GM21528 (cell line): ENCODE results near the gene HMGCR.
A peak's percentile ranks its signal among the peaks of the same experiment; 100 is the strongest.
"Not testable (repeated sequence)": the region's sequence is repeated elsewhere in the genome, so short reads cannot be mapped to it uniquely, and the experiment has no call there.

ENCODE experiments used
- ATAC-seq: cut with Tn5 transposase; IDR thresholded peaks from one replicate; pipeline ENCODE4 v1.9.1; 2021; ENCODE audit warnings: mild to moderate bottlenecking, moderate library complexity; ENCODE audit not compliant: unreplicated experiment, low FRiP score

The HMGCR gene

DNA sequence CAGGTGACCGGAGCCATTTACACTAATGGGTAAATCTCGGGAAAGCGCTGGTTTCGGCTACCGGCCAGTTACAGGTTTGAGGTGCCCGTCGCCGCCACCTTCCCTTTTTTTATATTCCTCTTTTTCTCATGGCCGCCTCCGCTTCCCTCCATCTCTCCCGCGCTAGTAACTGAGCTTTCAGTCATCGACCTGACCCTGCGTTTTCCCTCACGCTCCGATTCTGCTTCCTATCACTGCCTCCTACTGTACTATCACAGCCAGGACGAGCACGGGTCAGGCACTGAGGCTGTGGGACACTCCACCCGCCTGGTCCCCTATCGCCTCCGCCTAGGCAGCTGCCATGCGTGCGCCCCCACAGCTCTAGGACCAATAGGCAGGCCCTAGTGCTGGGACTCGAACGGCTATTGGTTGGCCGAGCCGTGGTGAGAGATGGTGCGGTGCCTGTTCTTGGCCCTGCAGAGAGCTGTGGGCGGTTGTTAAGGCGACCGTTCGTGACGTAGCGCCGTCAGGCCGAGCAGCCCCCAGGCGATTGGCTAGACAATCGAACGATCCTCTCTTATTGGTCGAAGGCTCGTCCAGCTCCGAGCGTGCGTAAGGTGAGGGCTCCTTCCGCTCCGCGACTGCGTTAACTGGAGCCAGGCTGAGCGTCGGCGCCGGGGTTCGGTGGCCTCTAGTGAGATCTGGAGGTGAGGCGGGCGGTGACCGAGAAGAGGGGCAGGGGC lies at the start of gene HMGCR:
Gene HMGCR (plus strand): TSS at position 606 of the 722 bp plus-strand sequence. CDS start 5,386 bp downstream, outside the sequence.
- ATAC-seq: peak; percentile 99

- not testable (repeated sequence) for ATAC-seq
These were observed 45.2 kb upstream of the HMGCR start for GRCh38 chr5:75291844-75292243.

DNA sequence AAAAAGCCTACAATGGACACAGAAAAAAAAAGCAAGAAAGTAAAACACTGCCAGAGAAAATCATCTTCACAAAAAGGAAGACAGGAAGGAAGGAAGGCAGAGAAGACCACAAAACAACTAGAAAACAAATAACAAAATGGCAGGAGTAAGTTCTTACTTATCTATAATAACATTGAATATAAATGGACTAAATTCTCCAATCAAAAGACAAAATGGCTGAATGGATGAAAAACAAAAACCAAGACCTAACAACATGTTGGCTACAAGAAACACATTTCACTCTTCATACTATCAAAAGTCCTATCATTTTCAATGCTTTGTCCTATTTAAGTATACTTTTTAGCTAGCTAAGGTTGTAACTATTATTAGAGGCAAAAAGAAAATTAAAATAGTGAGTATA lies 36.9 kb upstream of the HMGCR start:
- no peak for ATAC-seq

DNA sequence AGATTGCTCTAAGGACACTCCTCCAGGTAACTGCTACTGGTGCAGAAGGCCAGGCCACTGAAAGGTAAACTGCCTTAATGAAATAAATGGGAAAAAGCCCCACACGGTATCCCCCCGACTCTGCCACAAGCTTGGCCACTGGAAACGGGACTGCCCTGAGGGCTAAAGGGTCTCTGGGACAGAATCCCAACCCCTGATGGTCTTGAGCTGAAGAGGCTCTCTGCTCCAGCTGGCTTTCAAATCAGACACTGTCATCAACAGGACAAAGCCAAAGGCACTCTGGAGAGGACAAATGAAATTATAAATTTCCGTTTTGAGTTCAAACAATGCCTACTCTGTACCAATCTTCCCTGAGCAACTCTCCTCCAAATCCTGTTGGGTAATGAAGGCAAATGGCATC lies 33.6 kb upstream of the HMGCR start:
- ATAC-seq: no peak

DNA sequence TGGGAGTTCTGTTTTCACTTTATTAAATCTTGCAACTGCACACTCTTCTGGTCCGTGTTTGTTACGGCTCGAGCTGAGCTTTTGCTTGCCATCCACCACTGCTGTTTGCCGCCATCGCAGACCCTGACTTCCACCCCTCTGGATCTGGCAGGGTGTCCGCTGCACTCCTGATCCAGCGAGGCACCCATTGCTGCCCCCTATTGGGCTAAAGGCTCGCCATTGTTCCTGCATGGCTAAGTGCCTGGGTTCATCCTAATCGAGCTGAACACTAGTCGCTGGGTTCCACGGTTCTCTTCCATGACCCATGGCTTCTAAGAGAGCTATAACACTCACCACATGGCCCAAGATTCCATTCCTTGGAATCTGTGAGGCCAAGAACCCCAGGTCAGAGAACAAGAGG lies 32.5 kb upstream of the HMGCR start:
- ATAC-seq: not testable (repeated sequence)

DNA sequence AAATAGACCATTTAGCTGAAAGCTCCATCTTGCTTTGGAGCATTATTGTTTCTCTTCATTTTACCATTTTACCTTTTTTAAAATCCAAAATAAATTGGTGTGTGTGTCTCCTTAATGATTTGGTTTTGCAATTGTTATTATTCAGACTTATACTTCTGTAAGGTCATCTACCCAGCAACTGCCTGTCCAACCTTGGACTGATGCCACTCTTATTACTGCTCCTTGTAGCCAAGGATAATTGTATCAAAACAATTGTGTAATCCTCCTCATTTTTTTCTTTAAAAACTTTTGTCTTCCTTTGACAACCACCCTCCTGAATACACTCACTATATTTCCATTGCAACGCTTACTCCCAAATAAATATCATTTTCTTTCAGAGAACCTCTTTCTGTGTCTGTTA lies 30.3 kb upstream of the HMGCR start:
- ATAC-seq: no peak

- ATAC-seq: no peak
These were observed 26.8 kb upstream of the HMGCR start for GRCh38 chr5:75310212-75310611.

DNA sequence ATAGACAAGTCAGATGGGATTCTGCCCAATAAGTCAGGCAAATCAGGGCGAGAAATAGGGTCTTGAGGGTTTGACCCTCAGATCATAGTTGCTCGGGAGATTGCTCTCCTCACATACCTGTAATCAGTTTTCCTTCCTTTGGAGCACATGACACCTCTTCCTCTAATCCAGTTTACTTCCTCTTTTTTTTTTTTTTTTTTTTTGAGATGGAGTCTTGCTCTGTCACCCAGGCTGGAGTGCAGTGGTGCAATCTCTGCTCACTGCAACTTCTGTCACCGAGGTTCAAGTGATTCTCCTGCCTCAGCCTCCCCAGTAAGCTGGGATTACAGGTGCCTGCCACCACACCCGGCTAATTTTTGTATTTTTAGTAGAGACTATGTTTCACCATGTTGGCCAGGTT lies 17.9 kb upstream of the HMGCR start:
- ATAC-seq: not testable (repeated sequence)

DNA sequence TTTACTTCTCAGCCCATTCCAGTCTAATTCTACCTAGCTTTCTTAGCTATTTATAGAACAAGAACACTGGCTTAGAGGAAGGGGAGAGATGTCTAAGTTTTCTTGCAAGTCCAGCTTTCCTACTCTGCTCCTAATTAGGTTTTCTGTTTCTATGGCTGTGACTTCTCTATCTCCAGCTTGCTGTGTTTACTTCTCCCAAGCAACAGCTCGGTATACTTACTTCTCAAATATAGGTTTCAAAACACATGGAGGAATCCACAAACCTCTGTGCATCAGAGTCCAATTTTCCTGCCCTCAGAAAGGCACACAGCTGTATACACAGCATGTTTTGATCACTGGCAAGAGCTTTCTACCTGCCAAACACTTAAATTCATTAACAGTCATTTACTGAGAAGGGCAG lies 17.4 kb upstream of the HMGCR start:
- no peak for ATAC-seq

GRCh38 chr5:75320371-75320770 lies 16.6 kb upstream of the HMGCR start:
- no peak for ATAC-seq

DNA sequence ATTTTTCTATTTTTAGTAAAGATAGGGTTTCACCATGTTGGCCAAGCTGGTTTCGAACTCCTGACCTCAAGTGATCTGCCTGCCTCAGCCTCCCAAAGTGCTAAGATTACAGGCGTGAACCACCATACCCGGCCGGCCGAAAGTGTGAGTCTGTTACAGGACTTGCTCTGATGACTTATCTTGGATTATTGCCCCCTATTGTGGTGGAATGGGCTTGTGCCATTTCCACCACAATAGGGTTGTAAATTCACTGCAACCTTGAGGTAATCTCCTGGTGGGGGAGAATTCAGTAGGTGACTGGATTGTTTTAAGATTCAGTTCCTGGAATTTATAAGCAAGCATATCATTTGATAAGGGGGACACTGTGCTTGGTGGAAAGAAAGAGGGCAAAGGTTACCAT lies 15.0 kb upstream of the HMGCR start:
- ATAC-seq: no peak

DNA sequence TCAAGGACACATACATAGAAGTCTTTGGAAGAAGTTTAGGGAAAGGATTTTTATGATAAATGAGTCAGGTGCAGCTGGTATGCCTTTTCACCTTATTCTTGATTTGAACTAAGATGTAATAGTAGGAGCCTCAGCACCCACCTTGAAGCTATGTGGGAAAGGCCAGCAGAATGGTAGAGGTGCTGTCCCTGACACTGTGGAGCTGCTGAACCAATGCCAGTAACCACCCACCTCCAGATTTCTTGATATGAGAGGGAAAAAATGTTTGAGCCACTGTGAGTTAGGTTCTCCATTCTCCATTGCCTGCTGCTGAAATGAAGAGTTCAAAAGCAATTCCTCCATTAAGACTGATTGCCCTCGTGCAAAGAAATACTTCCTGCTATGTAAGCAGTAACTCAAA lies 12.2 kb upstream of the HMGCR start:
- no peak for ATAC-seq

GRCh38 chr5:75325242-75325641 lies 11.8 kb upstream of the HMGCR start:
- ATAC-seq: no peak

DNA sequence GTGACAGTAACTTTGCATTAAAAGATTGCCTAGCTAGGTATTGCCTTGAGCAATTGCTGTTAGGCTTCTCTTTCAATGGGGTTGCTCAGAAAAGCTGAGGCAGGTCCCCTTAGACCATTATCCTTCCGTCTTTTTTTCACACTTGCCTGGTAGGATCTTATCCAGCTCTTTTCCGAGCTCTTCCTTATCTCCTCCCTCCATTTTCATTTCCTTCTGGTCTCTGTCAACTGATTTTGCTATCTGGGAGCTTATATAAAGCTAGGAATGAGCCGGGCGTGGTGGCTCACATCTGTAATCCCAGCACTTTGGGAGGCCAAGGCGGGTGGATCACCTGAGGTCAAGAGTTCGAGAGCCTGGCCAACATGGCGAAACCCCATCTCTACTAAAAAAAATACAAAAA lies 6.6 kb upstream of the HMGCR start:
- ATAC-seq: no peak

DNA sequence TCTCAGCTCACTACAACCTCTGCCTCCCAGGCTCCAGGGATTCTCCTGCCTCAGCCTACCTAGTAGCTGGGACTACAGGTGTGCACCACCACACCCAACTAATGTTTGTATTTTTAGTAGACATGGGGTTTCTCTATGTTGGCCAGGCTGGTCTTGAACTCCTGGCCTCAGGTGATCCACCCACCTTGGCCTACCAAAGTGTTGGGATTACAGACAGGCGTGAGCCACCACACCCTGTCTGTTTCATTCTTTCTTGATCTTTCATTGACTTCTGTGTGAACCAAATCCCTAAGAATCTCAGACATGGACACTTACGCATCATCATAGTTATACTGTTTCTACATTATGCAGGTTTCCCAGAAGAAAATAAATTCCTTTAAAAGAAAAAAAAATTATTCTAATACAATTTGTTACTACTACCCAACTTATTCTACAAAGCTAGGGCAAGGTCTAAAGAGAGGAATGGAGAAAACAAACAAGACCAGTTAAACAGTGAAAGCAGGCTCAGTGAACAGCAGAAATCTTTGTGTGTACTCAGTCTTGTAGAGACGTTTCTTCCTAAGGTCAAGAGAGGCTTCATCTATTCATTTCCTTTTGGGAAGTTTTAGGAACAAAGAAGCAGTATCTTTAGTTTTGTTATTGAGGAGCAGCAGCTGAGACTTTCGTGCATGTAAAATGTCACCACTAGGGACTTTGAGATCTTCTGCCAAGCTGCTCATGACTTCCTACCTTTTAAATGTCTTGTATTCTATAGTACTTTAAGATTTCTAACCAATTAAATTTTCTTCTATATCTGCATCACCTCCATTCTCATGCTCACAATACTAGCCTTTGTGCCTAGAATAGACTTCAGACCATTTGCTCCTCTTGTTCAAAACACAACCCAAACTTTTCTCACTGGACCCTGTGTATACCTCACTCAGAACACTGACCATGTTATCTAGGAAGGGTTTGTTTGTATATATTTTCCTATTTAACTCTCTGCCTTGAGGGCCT lies 5.6 kb upstream of the HMGCR start:
- ATAC-seq: no peak

- ATAC-seq: not testable (repeated sequence)
These were observed 3.3 kb upstream of the HMGCR start for GRCh38 chr5:75333759-75334158.

DNA sequence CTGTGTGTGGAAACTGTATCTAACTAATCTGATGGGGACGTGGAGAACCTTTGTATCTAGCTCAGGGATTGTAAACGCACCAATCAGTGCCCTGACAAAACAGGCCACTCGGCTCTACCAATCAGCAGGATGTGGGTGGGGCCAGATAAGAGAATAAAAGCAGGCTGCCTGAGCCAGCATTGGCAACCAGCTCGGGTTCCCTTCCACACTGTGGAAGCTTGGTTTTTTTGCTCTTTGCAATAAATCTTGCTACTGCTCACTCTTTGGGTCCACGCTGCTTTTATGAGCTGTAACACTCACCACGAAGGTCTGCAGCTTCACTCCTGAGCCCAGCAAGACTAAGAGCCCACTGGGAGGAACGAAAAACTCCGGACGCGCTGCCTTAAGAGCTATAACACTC lies 2.6 kb upstream of the HMGCR start:
- ATAC-seq: not testable (repeated sequence)

DNA sequence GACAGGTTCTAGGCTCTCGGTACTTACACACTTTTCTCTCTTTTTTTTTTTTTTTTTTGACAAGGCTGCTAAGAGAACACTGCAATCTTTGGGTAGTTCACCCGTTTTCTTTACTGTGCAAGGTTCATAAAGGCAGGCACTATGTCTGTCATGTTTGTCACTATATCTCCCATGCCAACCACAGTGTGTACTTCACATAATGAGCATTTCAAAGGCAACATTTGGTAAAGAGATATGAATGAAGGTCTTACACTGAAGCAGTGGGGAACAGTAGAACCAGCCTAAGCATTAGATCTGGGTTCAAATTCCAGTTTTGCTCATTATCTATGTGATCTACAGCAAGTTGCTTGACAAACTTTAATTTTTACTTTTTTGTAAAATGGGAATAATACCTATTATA lies 1.5 kb upstream of the HMGCR start:
- no peak for ATAC-seq

DNA sequence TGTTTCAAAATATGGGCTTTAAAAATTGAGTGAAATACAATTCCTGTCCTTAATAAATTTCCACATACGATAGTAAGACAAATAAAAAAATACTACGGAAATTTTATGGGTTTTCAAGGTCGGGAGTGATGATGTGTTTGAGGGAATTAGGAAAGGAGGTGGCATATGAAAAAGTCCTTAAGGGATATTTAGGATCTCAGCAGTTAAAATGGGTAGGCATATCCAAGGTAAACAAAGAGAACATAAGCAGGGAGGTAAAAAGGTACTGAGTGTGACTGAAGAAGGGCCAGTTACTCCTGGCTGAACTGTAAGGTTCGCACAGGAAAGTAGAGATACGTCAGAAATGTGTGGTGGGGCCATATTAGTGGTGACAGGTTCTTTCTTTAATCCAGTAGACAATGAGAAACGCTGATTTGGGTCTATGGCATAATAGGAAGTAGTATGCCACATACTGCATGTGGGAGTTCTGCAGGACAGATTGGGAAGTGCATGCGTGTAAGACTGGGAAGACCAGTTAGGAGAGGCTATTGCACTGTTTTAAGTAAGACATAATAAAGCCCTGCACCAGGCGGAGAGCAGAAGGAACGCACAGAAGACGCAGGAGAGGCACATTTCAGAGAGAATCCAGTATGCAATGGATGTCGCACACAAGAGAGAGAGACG lies 937 bp upstream of the HMGCR start:
- no peak for ATAC-seq

GRCh38 chr5:75337366-75338021 lies 474 bp downstream of the HMGCR start:
- peak; percentile 9 for ATAC-seq
